PFSK-1 (cell line): ENCODE measurements around the gene PPM1F.

ENCODE experiments used
- POLR2AphosphoS5 ChIP-seq: IDR thresholded peaks from 2 replicates; pipeline ENCODE4 v1.6.1; 2012; ENCODE audit warnings: low read depth, mild to moderate bottlenecking, control low read depth, low read length, moderate library complexity
- SIN3A ChIP-seq: IDR thresholded peaks from 2 replicates; pipeline ENCODE4 v1.6.1; 2012; ENCODE audit warnings: mild to moderate bottlenecking, low read length, moderate library complexity, borderline replicate concordance; ENCODE audit not compliant: insufficient read depth
- TF ChIP-seq, protein P1 (sequence below), 2 experiments: IDR thresholded peaks; 2 replicates each; pipeline versions ENCODE4 v1.6.1 to v1.8.0; 2011 to 2012; ENCODE audit warnings: low read depth in 2 of 2, low read length in 2 of 2, control low read depth in 1 of 2, inconsistent platforms in 1 of 2, mild to moderate bottlenecking in 1 of 2, moderate library complexity in 1 of 2; ENCODE audit not compliant: insufficient read depth in 1 of 2

GRCh38 chr22:21876486-21877176 is 76.0 kb downstream of the PPM1F start:
- TF ChIP-seq SIN3A (no peak), POLR2AphosphoS5 (no peak)
- TF ChIP-seq, protein P1, sequence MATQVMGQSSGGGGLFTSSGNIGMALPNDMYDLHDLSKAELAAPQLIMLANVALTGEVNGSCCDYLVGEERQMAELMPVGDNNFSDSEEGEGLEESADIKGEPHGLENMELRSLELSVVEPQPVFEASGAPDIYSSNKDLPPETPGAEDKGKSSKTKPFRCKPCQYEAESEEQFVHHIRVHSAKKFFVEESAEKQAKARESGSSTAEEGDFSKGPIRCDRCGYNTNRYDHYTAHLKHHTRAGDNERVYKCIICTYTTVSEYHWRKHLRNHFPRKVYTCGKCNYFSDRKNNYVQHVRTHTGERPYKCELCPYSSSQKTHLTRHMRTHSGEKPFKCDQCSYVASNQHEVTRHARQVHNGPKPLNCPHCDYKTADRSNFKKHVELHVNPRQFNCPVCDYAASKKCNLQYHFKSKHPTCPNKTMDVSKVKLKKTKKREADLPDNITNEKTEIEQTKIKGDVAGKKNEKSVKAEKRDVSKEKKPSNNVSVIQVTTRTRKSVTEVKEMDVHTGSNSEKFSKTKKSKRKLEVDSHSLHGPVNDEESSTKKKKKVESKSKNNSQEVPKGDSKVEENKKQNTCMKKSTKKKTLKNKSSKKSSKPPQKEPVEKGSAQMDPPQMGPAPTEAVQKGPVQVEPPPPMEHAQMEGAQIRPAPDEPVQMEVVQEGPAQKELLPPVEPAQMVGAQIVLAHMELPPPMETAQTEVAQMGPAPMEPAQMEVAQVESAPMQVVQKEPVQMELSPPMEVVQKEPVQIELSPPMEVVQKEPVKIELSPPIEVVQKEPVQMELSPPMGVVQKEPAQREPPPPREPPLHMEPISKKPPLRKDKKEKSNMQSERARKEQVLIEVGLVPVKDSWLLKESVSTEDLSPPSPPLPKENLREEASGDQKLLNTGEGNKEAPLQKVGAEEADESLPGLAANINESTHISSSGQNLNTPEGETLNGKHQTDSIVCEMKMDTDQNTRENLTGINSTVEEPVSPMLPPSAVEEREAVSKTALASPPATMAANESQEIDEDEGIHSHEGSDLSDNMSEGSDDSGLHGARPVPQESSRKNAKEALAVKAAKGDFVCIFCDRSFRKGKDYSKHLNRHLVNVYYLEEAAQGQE (IDR thresholded peaks at IDR 0.05; ENCODE audit: insufficient read depth in 1 of 2, low read depth in 2 of 2, low read length in 2 of 2), result no peak
